Neural cell (in vitro differentiated cells): ENCODE results near the gene CPOX.

Source experiments
- EP300 ChIP-seq: fragments of 450-650 bp; conservative IDR thresholded peaks from 2 replicates; pipeline ENCODE4 v1.6.1; 2014; ENCODE audit warnings: antibody characterized with exemption, mild to moderate bottlenecking, moderate library complexity; ENCODE audit not compliant: poor library complexity, severe bottlenecking
- POLR2AphosphoS5 ChIP-seq: IDR thresholded peaks from 2 replicates; pipeline ENCODE4 v1.6.1; 2012
- RAD21 ChIP-seq: fragments of 450-650 bp; conservative IDR thresholded peaks from 2 replicates; pipeline ENCODE4 v1.6.1; 2014; ENCODE audit warnings: antibody characterized with exemption, mild to moderate bottlenecking, moderate library complexity
- SMC3 ChIP-seq: fragments of 450-650 bp; conservative IDR thresholded peaks from 2 replicates; pipeline ENCODE4 v1.6.1; 2014; ENCODE audit warnings: antibody characterized with exemption, mild to moderate bottlenecking, moderate library complexity; ENCODE audit not compliant: poor library complexity
- TF ChIP-seq, protein P1 (sequence below): fragments of 450-650 bp; IDR thresholded peaks from 2 replicates; pipeline ENCODE4 v1.5.1; 2014; ENCODE audit warnings: antibody characterized with exemption, mild to moderate bottlenecking, moderate library complexity; ENCODE audit not compliant: poor library complexity, severe bottlenecking

DNA sequence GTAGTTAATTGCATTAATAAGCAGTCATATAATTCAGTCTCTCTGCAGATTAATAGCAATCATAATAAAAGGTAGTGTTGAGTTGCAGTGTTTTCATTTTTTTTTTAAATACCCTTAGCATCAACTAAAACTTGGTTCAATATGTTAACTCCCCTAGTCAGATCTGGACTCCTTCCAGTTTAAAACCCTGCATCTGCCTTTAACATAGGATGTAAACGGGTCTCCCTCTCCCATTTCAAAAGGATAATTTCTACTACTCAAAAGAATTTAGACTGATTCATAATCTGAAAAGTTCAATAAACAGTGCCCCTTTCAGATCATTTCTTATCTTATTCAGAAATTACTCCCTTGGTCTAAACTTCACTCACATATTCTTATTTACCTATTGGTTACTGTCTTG lies 11.4 kb downstream of the CPOX start:
- TF ChIP-seq RAD21, result no peak
- TF ChIP-seq, protein P1, sequence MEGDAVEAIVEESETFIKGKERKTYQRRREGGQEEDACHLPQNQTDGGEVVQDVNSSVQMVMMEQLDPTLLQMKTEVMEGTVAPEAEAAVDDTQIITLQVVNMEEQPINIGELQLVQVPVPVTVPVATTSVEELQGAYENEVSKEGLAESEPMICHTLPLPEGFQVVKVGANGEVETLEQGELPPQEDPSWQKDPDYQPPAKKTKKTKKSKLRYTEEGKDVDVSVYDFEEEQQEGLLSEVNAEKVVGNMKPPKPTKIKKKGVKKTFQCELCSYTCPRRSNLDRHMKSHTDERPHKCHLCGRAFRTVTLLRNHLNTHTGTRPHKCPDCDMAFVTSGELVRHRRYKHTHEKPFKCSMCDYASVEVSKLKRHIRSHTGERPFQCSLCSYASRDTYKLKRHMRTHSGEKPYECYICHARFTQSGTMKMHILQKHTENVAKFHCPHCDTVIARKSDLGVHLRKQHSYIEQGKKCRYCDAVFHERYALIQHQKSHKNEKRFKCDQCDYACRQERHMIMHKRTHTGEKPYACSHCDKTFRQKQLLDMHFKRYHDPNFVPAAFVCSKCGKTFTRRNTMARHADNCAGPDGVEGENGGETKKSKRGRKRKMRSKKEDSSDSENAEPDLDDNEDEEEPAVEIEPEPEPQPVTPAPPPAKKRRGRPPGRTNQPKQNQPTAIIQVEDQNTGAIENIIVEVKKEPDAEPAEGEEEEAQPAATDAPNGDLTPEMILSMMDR, result no peak
- no peak for TF ChIP-seq EP300
- no peak for TF ChIP-seq SMC3
- no peak for TF ChIP-seq POLR2AphosphoS5
